ENCODE results near the gene ZMIZ1.

Gene ZMIZ1

DNA sequence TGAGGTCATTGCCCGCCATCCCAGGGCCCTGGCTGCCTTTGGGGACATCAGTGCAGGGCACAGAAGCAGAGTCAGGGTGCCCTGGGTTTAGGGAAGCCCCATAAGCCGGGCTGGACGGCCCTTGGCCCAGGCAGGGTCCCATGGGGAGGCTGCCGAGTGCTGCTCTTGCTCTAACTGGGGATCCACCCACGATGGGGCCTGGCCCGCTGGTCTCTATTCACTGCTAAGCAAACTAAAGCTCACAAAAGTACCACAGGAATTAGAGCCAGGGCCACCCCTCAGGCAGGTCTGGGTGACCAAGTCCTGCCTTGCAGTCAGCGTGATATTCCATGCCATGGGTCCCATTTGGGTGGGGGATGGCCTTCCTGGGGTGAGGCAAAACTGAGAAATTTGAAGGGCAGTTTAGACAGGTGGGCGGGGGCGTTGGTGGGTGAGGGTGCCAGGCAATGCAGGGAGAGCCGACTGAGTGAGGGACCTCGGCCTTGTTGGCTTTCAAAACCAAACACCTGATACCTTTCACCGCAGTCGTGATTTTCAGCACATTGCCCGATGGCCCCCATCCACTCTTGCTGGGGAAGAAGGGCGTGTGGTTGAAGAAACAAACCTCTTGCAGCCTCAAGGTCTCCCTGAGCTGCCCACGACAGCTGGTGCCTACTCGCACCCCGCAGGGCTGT lies 185.7 kb downstream of the ZMIZ1 start:
- no peak for DNase-seq

DNA sequence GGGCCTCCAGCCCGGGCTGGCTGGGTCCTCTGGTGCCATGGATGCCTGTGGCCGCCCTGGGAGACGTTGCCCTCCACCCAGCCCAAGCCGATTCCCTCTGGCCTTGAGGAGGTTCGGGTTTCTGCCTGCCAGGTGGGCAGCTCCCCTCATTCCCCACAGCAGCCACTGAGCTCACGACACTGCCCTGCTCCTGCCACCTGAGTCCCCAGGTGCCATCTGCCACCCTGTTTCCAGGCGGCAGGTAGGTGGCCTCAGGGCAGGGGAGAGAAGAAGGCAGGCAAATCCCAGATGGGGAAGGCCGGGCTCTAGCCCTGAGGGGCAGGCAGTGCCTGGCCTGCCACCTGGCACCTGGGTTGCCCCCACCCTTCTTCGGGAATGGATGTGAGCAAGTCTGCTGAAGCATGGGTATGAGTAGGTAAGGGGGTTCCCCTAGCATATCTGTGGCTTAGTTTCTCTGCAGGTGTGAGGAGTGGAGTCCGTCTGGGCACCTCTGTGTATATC lies 186.3 kb downstream of the ZMIZ1 start:
- DNase-seq, result no peak

DNA sequence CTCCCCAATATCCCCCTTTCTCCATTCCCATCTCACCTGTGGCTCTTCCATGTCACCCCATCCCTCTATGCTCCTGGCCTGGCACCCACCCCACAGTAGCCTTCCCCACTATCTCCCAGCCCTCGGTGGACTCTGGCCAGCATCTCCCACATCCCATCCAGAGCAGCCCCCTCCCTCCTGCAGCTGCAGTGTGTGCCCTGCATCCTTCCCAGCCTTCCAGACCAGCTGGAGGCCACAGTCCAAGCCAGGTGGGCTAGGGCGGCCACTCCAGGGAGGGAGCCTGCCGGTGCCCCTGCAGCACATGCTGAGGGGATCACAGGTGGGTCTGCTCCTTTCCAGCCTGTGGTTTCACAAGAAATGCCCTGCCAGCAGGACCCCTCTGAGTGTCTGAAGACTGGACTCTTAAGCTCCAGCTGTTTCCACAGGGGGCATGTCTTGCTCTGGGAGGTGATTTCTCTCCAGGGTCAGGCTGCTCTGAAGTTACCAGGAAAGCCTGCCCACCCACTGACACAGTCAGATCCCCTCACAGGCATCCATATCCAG lies 187.6 kb downstream of the ZMIZ1 start:
- no peak for DNase-seq

DNA sequence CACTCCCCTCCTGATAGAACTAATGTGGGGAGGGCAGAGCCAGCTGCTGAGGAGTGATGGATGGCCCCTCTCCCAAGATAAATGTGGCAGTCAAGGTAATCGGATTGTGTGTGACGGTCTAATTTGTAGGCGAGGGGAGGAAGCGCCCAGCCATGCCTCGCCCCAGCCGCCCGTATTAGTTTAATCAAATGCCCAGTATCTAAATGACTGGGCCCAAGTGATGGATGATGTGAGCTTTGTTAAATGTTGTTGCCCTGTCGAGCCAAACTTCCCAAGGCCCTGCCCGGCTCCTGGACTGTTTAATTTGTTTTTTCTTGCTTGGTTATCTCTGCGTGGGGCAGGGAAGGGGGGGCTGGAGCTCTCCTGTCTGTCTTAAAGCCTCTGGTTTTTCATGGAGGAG lies 190.1 kb downstream of the ZMIZ1 start:
- no peak for DNase-seq

DNA sequence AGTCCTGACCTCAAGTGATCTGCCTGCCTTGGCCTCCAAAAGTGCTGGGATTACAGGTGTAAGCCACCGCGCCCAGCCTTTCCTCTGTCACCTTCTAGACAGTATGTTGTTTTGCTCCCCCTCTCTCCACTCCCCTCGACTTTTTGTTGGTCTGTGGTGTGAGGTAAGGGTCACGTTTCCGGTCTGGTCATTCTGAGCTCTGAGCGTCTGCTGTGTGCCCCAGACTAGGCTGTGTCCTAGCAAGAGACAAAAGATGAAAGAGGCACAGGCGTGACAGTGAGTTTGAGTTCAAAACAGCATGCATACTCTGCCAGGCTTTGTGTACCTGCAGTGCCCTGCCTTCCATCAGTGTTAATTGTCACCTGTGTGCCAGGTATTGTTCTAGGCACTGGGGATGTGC lies 191.1 kb downstream of the ZMIZ1 start:
- no peak for DNase-seq

DNA sequence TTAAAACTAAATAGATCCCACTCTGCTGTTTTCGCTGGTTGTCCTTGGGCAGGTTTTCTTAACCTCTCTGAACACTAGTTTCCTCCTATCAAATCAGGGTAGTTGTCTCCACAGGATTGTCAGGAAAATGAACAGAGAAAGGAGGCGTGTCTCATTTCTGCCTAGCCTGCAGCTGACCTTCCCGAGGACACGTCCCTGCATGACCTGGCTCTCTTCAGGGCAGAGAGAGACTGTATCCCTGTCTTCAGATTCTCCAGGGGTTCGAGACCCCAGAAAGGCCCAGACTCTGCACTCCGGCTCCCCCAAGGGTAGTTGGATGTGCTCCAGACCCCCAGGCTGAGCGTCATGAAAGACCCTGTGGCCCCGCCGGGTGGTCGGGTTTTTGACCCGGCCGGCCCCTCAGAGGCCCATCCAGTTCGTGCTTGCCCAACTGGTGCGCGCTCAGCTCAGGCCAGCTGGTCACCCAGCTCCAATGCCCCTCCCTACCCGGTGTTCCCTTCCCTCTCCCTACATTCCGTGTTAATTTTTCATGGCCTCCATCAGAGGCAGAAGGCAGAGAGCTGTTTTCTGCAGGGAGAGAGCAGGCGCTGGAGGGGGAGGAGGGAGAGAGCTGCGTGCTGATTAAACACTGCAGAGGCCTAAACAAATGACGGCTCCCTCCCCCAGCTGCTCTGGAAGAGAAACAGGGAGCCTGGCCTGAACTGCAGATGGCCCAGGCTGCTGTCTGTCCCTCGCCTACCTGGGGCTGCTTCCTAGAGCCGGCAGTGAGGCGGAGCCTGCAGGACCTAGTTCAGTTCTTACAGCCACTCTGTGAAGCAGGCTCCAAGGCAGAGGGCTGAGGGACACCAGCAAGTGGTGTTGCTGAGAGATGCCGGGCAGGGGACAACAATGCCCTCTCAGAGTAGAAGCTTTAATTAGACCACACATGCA lies 192.3 kb downstream of the ZMIZ1 start:
- peak; percentile 93 for DNase-seq

DNA sequence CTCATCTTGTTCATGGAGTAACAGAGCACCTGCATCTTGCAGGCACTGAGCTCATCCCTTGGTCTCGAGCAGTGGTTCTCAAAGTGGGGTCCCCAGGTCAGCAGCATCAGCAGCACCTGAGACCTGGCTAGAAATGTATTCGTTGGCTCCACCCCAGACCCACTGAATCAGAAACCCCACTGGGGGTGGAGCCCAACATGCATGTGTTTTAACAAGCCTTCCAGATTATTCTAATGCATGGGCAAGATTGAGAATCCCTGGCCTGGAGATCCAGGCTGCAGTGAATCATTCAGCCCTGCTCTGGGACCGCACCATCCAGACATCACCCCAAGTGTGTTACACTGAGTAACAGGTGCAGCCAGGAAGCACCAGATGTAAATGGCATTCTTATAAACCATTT lies 193.4 kb downstream of the ZMIZ1 start:
- no peak for DNase-seq

DNA sequence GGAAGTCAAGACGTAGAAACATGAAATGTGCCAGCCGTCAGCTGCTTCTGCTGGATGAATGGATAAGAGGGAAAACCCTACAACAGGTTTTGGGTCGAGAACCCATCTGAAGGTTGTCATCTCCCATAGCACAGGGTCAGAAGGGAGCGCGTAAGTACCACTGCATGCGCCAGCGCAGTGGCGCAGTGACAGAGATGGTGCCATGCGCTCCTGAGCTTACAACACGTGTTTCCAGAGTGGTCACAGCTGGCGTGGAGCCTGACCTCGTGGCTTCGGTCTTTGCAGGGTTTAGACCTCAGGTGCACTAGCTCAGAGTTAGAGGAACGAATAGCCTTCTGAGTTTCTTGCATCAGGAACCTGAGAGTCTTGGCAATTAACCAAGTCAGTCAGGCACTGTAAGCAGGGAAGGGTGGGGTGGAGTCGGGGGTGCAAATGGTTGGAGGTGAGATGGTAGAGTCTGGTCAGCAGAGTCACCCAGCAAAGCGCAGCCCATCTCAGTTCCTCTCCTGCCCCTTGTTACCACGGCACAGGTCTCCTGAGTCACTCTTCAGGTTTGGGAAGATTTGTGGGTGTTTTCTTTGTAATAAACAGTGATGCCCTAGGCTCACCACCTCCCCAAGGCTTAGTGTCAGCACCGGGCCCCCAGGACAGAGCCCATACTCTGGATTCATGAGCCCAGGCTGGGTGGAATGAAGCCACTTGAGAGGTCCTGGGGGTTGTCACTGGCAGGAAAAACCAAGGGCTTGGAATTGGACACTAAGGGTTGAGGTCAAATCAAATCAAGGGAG lies 194.4 kb downstream of the ZMIZ1 start:
- DNase-seq, result no peak

DNA sequence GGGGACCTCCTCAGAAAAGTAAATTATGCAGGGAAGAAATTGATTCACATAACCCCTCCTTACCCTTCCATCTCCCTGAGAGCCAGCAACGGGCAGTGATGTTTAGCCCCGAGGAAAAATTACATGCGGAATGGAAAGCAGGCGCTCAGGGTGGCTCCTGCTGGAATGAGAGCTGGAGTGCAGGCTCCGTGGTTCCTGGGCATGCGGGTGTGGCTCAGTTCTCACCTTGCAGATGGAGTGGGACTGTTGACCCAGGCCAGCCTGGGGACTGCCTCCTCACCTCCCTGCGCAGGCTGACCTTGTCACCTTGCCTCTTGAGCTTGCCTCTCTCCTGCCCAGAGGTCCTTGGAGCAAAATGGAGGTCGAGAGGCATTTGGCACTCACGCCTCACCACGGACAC lies 195.2 kb downstream of the ZMIZ1 start:
- DNase-seq, result no peak

DNA sequence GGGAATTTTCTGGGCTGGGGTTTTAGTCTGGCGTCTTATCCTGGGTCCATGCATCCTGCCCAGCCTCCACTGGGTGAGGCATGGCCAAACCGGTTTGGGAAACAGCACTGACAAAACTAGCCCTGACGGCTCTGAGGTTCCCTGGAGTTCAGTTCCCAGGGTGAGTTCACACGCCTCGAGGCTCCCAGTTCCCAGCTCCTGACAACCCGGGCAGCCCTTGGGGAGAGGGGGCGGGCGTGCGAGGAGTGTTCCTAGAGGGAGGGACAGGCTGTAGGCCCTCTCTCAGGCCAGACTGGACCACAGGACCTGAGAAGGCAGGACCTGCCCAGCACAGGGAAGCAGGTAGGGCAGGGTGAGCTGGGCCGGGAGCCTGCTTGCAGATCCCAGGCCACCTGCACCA lies 196.2 kb downstream of the ZMIZ1 start:
- no peak for DNase-seq

DNA sequence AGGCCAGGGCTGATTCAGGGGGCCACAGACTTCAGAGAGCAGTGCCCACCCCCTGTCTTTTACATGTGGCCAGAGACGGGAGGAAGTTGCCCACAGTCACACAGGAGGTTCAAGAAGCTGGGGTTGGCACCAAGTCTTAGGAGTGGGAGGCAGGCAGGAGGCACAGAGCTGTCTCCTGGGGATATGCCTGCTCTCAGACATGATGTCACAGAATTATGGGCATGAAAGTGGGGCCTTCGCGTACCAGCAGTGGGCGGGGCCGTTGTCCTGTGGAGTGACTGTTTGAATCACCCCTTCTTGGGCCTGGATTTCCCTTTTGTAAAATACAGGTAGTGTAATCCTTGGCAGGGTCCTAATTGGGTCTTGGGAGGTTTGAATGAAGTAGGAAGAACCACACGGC lies 197.3 kb downstream of the ZMIZ1 start:
- DNase-seq, result no peak

DNA sequence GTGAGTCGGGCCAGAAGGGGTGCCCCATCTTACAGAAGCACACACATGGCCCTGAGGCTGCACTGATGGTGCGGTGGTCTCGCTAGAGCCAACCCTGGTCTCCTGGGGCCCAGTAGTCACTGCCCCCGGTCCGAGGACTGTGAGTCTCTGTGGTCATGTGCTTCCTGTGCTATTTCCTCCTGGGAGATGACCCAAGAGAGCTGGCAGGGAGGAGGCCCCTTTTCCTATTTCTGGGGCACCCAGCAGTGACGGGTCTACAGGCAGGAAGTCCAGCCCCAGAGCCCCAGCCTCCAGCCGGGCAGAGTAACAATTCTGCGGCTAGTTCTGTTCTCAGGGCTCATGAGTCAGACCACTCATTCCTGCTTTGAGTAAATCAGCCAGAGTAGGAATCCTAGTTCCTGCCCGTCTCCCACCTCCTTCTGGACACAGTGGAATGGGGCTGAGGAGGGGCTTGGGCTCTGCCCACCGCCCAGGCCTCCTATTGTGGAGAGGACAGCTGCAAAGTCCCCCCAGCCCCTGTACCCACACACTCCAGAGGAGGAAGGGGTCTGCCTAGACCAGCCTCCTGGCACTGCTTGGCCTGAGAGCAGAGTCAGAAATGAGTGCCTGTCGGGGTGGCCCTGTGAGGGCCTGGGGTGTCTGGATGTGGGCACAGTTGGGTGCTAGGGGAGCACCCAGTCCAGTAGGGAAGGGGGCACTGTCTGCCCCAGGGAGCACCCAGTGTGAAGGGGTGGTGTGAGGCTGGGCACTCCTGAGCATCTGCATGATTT lies 198.0 kb downstream of the ZMIZ1 start:
- no peak for DNase-seq

DNA sequence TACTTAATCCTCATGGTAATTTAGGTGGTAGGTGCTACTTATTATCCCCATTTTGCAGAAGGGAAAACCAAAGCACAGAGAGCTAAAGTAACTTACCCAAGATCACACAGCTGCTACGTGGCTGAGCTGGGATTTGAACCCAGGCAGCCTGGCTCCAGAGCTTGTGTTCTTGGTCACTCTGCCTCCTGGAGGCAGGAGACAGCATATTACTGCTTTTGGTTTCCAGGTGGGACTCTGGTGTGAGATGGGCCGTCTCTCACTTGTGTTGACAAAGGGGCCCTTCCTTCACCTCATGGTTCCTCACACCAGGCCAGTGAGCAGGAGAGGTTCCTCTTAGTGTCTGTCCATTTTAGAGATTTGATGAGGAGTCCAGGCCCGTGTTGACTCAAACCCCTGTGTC lies 198.7 kb downstream of the ZMIZ1 start:
- DNase-seq, result no peak

DNA sequence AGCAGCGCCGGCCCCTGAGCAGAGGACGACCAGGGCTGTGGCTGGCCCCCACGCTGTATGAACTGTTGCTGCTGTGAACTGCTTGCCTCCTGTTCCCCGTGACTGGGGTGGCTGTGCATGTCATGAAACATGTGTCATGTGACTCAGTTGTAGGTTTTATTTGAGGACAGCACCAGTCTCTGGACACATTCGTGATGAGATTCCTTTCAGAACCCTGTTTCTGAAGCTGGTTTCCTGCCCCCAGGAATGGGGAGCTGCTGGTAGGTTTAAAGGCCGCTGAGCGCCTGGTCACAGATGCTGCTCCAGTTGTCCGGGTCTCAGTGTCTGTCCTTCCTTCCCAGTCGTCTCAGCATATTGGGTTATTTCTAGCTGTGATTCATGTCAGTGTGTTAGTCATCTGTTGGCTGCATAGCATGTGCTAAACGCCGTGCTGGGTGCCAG lies 199.4 kb downstream of the ZMIZ1 start:
- DNase-seq, result no peak

DNA sequence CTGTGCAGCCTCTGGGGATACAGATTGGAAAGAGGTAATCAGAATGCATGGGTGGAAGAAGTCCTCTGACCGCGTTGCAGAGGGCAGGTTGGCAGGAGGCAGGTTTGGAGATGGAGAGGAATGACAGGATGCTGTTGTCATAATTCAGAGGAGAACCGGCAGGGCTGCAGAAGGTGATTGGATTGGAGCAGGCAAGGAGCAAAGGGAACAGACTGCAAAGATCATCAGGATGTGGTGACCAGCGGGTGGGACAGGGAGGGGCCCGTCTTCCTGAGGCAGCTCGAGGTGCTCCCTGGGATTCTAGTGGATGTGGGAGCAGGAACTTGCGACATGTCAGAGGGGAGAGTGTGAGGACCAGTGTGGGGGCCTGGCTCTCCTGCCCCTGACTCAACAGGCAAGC lies 200.0 kb downstream of the ZMIZ1 start:
- DNase-seq, result no peak

DNA sequence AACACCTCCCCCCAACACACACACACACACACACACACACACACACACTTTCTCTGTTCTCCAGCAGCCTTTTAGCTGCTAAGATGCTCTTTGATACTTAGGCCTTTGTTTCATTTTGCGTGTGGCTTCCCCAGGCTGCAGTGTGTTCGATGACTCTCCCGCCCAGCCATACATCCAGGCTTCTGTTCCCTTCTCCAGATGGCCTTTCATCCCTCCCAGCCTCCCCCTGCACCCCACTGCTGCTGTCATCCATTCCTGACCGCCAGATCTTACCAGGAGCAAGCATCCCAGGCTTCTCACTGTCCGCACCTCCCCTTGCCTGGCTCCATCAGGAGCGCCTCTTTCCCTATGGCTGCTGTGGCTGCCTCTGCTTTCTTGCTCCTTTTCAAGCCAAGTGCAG lies 200.7 kb downstream of the ZMIZ1 start:
- no peak for DNase-seq

DNA sequence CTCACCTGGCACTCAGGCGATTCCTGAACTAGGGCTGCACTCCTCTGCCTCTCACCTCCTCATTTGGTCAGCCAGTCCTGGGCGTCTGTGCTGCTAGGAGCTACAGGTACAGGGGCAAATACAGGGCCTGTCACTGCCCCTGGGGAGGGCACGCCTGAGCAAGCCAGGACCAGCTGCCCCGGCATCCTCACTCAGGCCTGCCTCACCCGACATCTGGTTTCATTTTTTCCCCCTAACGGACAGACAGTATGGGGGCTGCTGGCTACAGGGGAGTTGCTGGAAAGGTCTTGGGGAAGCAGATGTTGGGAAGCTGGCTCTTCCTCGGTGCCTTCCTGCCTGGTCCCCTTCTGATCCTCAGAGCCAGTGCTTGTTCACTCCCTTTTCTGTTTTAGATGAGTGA lies 201.2 kb downstream of the ZMIZ1 start:
- DNase-seq, result no peak

DNA sequence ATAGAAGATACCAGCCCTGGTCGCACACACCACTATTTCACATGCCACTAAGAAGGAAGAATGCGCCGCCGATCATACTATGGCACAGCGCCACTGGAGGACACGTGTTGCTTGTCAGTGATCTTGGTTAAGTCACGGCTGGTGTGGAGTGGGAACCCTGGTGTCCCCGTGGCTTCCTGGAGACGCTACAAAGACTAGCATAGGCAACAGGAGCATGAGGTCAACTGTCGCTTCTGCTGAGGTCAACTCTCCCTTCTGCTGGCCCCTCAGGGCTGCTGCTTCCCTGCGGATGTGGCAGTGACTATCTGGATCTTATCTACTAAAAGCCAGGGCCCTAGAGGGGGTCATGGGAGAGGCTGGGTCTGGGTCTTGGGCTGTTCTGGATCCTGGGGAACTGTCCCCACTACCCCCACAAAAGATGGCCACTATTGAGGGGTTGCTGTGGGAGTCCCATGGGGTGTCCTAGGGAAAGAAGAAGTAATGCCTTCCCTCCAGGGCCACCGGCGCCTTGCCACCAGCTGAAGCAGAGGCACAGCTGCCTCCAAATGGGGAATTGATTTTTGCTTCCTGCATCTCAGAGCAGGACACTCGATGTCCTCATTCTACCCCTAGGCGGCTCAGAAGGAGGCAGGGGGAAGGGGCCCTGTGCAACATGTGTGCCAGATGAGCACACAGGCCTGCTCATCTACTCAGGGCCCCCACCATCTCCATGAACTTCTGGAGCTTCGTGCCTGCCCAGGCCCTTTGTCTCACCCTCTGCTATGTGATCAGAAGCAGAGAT lies 201.9 kb downstream of the ZMIZ1 start:
- no peak for DNase-seq

DNA sequence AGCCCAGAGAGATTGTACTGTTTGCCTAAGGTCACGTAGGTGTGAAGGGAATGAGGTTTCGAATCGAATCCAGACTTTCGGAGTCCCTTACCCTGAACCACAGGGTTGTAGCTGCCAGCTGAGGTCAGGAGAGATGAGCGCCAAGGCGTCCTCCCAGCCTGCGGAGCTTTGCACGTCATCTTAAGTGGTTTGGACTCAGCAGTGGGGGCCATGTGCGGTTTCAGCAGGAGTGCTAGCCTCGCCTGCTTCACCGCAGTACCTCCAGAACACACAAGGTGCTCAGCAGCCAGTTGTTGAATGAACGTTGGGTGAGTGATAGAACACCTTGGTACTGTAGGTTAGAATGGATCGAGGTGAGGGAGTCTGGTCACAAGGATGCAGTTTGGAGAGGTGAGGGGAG lies 203.6 kb downstream of the ZMIZ1 start:
- no peak for DNase-seq

DNA sequence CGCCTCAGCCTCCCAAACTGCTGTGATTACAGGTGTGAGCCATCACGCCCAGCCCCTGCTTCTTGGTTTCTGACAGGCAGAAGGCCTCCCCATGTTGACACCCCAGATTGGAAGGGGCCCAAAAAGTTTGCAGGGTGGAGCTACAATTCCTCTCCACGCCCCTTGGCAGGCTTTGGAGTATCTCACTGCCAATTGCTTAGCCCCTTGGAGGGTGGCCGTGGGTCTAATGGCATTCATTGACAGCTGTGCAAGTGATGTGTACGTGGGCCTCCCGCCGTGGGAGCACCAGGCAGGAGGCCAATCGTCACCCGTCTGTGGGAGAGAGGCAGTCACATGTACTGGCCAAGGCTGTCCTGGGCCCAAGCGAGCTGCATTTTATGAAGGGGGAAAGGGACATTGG lies 204.8 kb downstream of the ZMIZ1 start:
- DNase-seq, result no peak
